ENCODE measurements around the gene SASH1.

Gene SASH1

GRCh38 chr6:148491638-148492251 is 149.1 kb downstream of the SASH1 start:
- H3K9me2 ChIP-seq (replicated peaks; ENCODE audit: insufficient read depth, low read length) = no peaks in the 10 kb centered on the region
- H2AFZ ChIP-seq (ENCODE audit: low read depth, low read length, severe bottlenecking) = no peak overlapping the region
- H3K9me3 ChIP-seq (ENCODE audit: insufficient read depth, low read length) = no peaks in the 10 kb centered on the region
- H3K36me3 ChIP-seq (ENCODE audit: low read length) = no peaks in the 10 kb centered on the region
- no peaks in the 10 kb centered on the region for H3K27me3 ChIP-seq (ENCODE audit: low read length)
- no peak overlapping the region for H3K27ac ChIP-seq (ENCODE audit: low read depth, low read length)
- H3K4me3 ChIP-seq (ENCODE audit: insufficient read depth, low read length, poor library complexity, severe bottlenecking) = no peak overlapping the region
- H3K79me2 ChIP-seq (ENCODE audit: insufficient read depth, low read length) = no peaks in the 10 kb centered on the region
- H3K9ac ChIP-seq (ENCODE audit: low read length) = no peak overlapping the region
- no peaks in the 10 kb centered on the region for H3F3A ChIP-seq (ENCODE audit: insufficient read depth)
- TF ChIP-seq CTCF (IDR thresholded peaks at IDR 0.05; ENCODE audit: insufficient read depth, low read length, poor library complexity, severe bottlenecking) = no peak
- TF ChIP-seq EZH2phosphoT487 (conservative IDR thresholded peaks at IDR 0.05; ENCODE audit: low read length) = no peak
- no peak overlapping the region for H3K4me2 ChIP-seq (ENCODE audit: low read depth, low read length, poor library complexity, severe bottlenecking)
- no peaks in the 10 kb centered on the region for H4K20me1 ChIP-seq (ENCODE audit: low read depth, low read length)

GRCh38 chr6:148492654-148493290 is 150.1 kb downstream of the SASH1 start:
- no peaks in the 10 kb centered on the region for H3F3A ChIP-seq (ENCODE audit: insufficient read depth)
- H3K79me2 ChIP-seq (ENCODE audit: insufficient read depth, low read length) = no peaks in the 10 kb centered on the region
- no peaks in the 10 kb centered on the region for H3K9me3 ChIP-seq (ENCODE audit: insufficient read depth, low read length)
- no peaks in the 10 kb centered on the region for H3K9me2 ChIP-seq (replicated peaks; ENCODE audit: insufficient read depth, low read length)
- no peaks in the 10 kb centered on the region for H3K36me3 ChIP-seq (ENCODE audit: low read length)
- H3K27me3 ChIP-seq (ENCODE audit: low read length) = no peaks in the 10 kb centered on the region
- no peak overlapping the region for H3K4me2 ChIP-seq (ENCODE audit: low read depth, low read length, poor library complexity, severe bottlenecking)
- H4K20me1 ChIP-seq (ENCODE audit: low read depth, low read length) = no peaks in the 10 kb centered on the region
- TF ChIP-seq CTCF (IDR thresholded peaks at IDR 0.05; ENCODE audit: insufficient read depth, low read length, poor library complexity, severe bottlenecking) (no peak), EZH2phosphoT487 (conservative IDR thresholded peaks at IDR 0.05; ENCODE audit: low read length) (no peak)
- no peak overlapping the region for H3K9ac ChIP-seq (ENCODE audit: low read length)
- no peak overlapping the region for H3K4me3 ChIP-seq (ENCODE audit: insufficient read depth, low read length, poor library complexity, severe bottlenecking)
- no peak overlapping the region for H2AFZ ChIP-seq (ENCODE audit: low read depth, low read length, severe bottlenecking)
- no peak overlapping the region for H3K27ac ChIP-seq (ENCODE audit: low read depth, low read length)

DNA sequence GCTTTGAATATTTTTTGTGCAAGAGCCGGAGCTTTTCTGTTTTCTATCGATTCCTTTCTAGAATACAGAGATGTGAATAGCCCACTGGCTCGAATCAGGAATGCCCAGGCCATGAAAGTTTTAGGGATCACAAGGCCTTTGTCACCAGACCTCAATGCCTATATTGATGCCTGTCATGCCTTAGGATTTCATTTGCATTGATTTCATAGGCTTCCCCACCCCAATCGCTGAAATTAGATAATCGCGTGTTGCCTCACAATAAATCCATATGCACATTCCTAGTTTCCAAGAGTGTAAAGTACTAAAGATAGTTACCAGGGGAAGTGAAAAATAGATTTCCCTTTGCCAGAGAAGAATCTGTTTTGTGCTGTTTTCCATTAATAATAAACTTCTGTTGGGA is 150.8 kb downstream of the SASH1 start:
- Histone ChIP-seq H3K4me2 (ENCODE audit: low read depth, low read length, poor library complexity, severe bottlenecking) (no peak overlapping the region), H3K9ac (ENCODE audit: low read length) (no peak overlapping the region), H3K4me3 (ENCODE audit: insufficient read depth, low read length, poor library complexity, severe bottlenecking) (no peak overlapping the region), H3K36me3 (ENCODE audit: low read length) (no peaks in the 10 kb centered on the region), H3K9me3 (ENCODE audit: insufficient read depth, low read length) (no peaks in the 10 kb centered on the region), H3K27me3 (ENCODE audit: low read length) (no peaks in the 10 kb centered on the region), H3F3A (ENCODE audit: insufficient read depth) (no peaks in the 10 kb centered on the region), H2AFZ (ENCODE audit: low read depth, low read length, severe bottlenecking) (no peak overlapping the region), H3K79me2 (ENCODE audit: insufficient read depth, low read length) (no peaks in the 10 kb centered on the region), H3K27ac (ENCODE audit: low read depth, low read length) (no peak overlapping the region), H3K9me2 (replicated peaks; ENCODE audit: insufficient read depth, low read length) (no peaks in the 10 kb centered on the region), H4K20me1 (ENCODE audit: low read depth, low read length) (no peaks in the 10 kb centered on the region)
- TF ChIP-seq EZH2phosphoT487 (conservative IDR thresholded peaks at IDR 0.05; ENCODE audit: low read length) = no peak
- no peak for TF ChIP-seq CTCF (IDR thresholded peaks at IDR 0.05; ENCODE audit: insufficient read depth, low read length, poor library complexity, severe bottlenecking)

Data from SU-DHL-6 (cell line).